GM12878 (cell line): ENCODE measurements around the gene TELO2. TPM values are rescaled to one million over a fixed set of nuclear protein-coding genes. Genes with fewer than 3 reads are reported as not detected.
"Not testable (repeated sequence)": the region's sequence is repeated elsewhere in the genome, so short reads cannot be mapped to it uniquely, and the experiment has no call there.

Source experiments
- ATAC-seq: fragments of 200-7000 bp; cut with Tn5 transposase; 3 replicates; pipeline ENCODE4 v1.9.1; 2020; ENCODE audit warnings: mild to moderate bottlenecking, moderate library complexity
- BruUV-seq: library from RNA; stranded (reverse); fragments of 400-500 nt; replicated peaks from 2 replicates; lab custom pipeline; 2021; lab: Mats Ljungman, UMichigan
- CTCF ChIA-PET: fragments of 300-600 bp; sonication (Branson Sonifier 250); formaldehyde crosslinking; extraction: SDS; loops from one replicate; lab custom pipeline; 2021; ENCODE audit warnings: inconsistent platforms; lab: Yijun Ruan, JAX
- POLR2A ChIA-PET: fragments of 350-600 bp; formaldehyde crosslinking; extraction: SDS; loops from one replicate; lab custom pipeline; 2021; ENCODE audit warnings: inconsistent platforms; lab: Charles Lee
- RAD21 ChIA-PET: fragments of 300-600 bp; sonication (Branson Sonifier 250); formaldehyde crosslinking; loops from one replicate; lab custom pipeline; 2023; ENCODE audit warnings: antibody characterized with exemption; ENCODE audit not compliant: unreplicated experiment; lab: Charles Lee
- SMC1A ChIA-PET: fragments of 300-600 bp; sonication (Branson Sonifier 250); formaldehyde crosslinking; loops from one replicate; lab custom pipeline; 2023; ENCODE audit not compliant: unreplicated experiment, uncharacterized antibody; lab: Charles Lee
- DNase-seq: peaks from one replicate; pipeline ENCODE4 v3.0.0-alpha.2; 2011; ENCODE audit warnings: low read depth, low spot score
- FAIRE-seq: peaks from 3 replicates; lab custom pipeline; 2011; peaks lifted over from hg19 to GRCh38; lab: Jason Lieb, UNC
- H2AFZ ChIP-seq: 2 replicates; pipeline ENCODE4 v1.6.0; 2011; ENCODE audit warnings: low read depth, low read length, control low read depth; ENCODE audit not compliant: control insufficient read depth
- H3K27ac ChIP-seq: 2 replicates; pipeline ENCODE4 v1.5.1; 2011; ENCODE audit warnings: control low read depth; ENCODE audit not compliant: control insufficient read depth, insufficient read depth
- H3K27me3 ChIP-seq, 2 experiments: replicated peaks in 1 of 2; 2 replicates each; pipeline versions ENCODE4 v1.6.0 to v1.6.1; 2011; ENCODE audit warnings: low read length in 1 of 2; ENCODE audit not compliant: control insufficient read depth in 2 of 2, insufficient read depth in 2 of 2
- H3K36me3 ChIP-seq, 2 experiments: 2 replicates each; pipeline ENCODE4 v1.5.1; 2011; ENCODE audit warnings: low read length in 1 of 2; ENCODE audit not compliant: control insufficient read depth in 2 of 2, insufficient read depth in 2 of 2
- H3K4me1 ChIP-seq: 2 replicates; pipeline ENCODE4 v1.6.1; 2011; ENCODE audit warnings: mild to moderate bottlenecking, low read length, moderate library complexity, mixed read lengths; ENCODE audit not compliant: control insufficient read depth, insufficient read depth
- H3K4me2 ChIP-seq: 2 replicates; pipeline ENCODE4 v1.6.0; 2011; ENCODE audit warnings: control low read depth; ENCODE audit not compliant: control insufficient read depth, insufficient read depth
- H3K4me3 ChIP-seq: fragments of 200-600 bp; sonication (generic); 2 replicates; pipeline ENCODE4 v1.5.1; 2016
- H3K79me2 ChIP-seq: 2 replicates; pipeline ENCODE4 v1.6.0; 2011; ENCODE audit warnings: low read length; ENCODE audit not compliant: control insufficient read depth, insufficient read depth
- H3K9ac ChIP-seq: 2 replicates; pipeline ENCODE4 v1.8.0; 2011; ENCODE audit warnings: low read length, control low read depth, mixed read lengths; ENCODE audit not compliant: control insufficient read depth, insufficient read depth
- H3K9me3 ChIP-seq: replicated peaks from 3 replicates; pipeline ENCODE4 v1.5.1; 2011; ENCODE audit warnings: mild to moderate bottlenecking, low read length; ENCODE audit not compliant: control insufficient read depth, insufficient read depth
- H4K20me1 ChIP-seq: 2 replicates; pipeline ENCODE4 v1.6.0; 2011; ENCODE audit not compliant: control insufficient read depth, insufficient read depth
- ASH2L ChIP-seq: fragments of 300-600, 200-600 bp; sonication (generic); IDR thresholded peaks from 2 replicates; pipeline ENCODE4 v1.6.1; 2017; ENCODE audit warnings: low read depth, mild to moderate bottlenecking, borderline replicate concordance
- MYC ChIP-seq: IDR thresholded peaks from 2 replicates; pipeline ENCODE4 v1.6.1; 2011; ENCODE audit warnings: mild to moderate bottlenecking, low read length, moderate library complexity, inconsistent platforms; ENCODE audit not compliant: insufficient read depth, insufficient replicate concordance, insufficient read length, severe bottlenecking
- NR2F1 ChIP-seq: fragments of 450-650 bp; conservative IDR thresholded peaks from 2 replicates; pipeline ENCODE4 v1.6.1; 2017; ENCODE audit warnings: mild to moderate bottlenecking
- SUZ12 ChIP-seq: fragments of 200-600 bp; sonication (generic); IDR thresholded peaks from one replicate; pipeline ENCODE4 v1.6.1; 2018; ENCODE audit warnings: antibody characterized with exemption, mild to moderate bottlenecking; ENCODE audit not compliant: unreplicated experiment
- WGBS: methylation state at CpG from one replicate; pipeline ENCODE4 v1.1.6; 2016; ENCODE audit warnings: low lambda C conversion rate; ENCODE audit not compliant: insufficient replicate concordance, insufficient coverage; ENCODE audit errors: missing lambda C conversion rate; 5-methylcytosine and 5-hydroxymethylcytosine counted together
- in situ Hi-C: fragments of 300-500 bp; cut with MboI; formaldehyde crosslinking; loops from 9 replicates; pipeline ENCODE4 v1.14.3; 2018; ENCODE audit warnings: mixed read lengths
- intact Hi-C: fragments of 100-400 bp; cut with micrococcal nuclease; formaldehyde crosslinking; loops from one replicate; pipeline ENCODE4 v1.14.2; 2022; ENCODE audit not compliant: unreplicated experiment
- polyA plus RNA-seq, 11 experiments: library from polyadenylated mRNA; depleted of rRNA in 4 of 11; unstranded in 6 of 11; stranded (reverse) in 5 of 11; fragments of >200 nt; fragmentation: Nextera tagmentation in 4 of 11; fragmentation: Illumina TruSeq in 1 of 11; extraction: Ambion mirVana in 4 of 11; extraction: Trizol in 1 of 11; gene quantifications; 1 replicate in 1 of 11; 2 replicates in 10 of 11; pipeline versions ENCODE4 v1.2.1 to v1.2.3, GENCODE V29; 2011 to 2016; ENCODE audit warnings: inconsistent platforms in 2 of 11, missing spikeins in 2 of 11, low read depth in 1 of 11
- total RNA-seq, 4 experiments: library from RNA; depleted of rRNA in 3 of 4; stranded (reverse); fragments of >200 nt in 3 of 4; fragmentation: Illumina TruSeq in 1 of 4; extraction: Trizol in 1 of 4; gene quantifications; 2 replicates each; pipeline versions ENCODE4 v1.2.1 to v1.2.3, GENCODE V29; 2013 to 2021

TELO2 gene
- total and polyA plus RNA-seq, 10 of the 15 experiments (the other 5 are each of a cell fraction or from before 2014, with no cell fraction given) = 0.55 to 72.8 (median 18.6) TPM

- TF ChIP-seq MYC (no peak), NR2F1 (no peak), ASH2L (no peak), SUZ12 (no peak)
These were observed 16.1 kb upstream of the TELO2 start (continued) for GRCh38 chr16:1477033-1477432.

- DNase-seq, H3K9me3 ChIP-seq, H3K27ac ChIP-seq, BruUV-seq, ATAC-seq, FAIRE-seq, H3K4me3 ChIP-seq, SMC1A ChIA-PET, RAD21 ChIA-PET, CTCF ChIA-PET, H4K20me1 ChIP-seq, intact Hi-C loops, H3K27me3 ChIP-seq, H3K4me2 ChIP-seq, H2AFZ ChIP-seq, H3K9ac ChIP-seq, in situ Hi-C loops, H3K36me3 ChIP-seq: not testable (repeated sequence)
- peaks cover 12% of the 10 kb centered on the region for H3K79me2 ChIP-seq
- POLR2A ChIA-PET = interaction anchor here (1.5 kb wide), 1 partner anchor 14 kb away, joined by 3 read pairs; no protein-coding TSS in a partner anchor
- WGBS = 93% methylated on average over 9 of the region's 9 CpGs
- peaks cover 11% of the 10 kb centered on the region for H3K4me1 ChIP-seq
These were observed 14.2 kb upstream of the TELO2 start for GRCh38 chr16:1478937-1479336.
